HepG2 (cell line): ENCODE data around the gene IRF1. TPM values are rescaled to one million over a fixed set of nuclear protein-coding genes. Genes with fewer than 3 reads are reported as not detected.

Experiments
- ATAC-seq: fragments of 200-7000 bp; cut with Tn5 transposase; 3 replicates; pipeline ENCODE4 v1.9.1; 2020; ENCODE audit warnings: mild to moderate bottlenecking, moderate library complexity
- BruUV-seq: library from RNA; stranded (reverse); fragments of 400-500 nt; replicated peaks from 2 replicates; lab custom pipeline; 2021; lab: Mats Ljungman, UMichigan
- CTCF ChIA-PET: fragments of 300-600 bp; formaldehyde crosslinking; extraction: SDS; loops from one replicate; lab custom pipeline; 2021; ENCODE audit warnings: low total read pairs, inconsistent platforms, low intra/inter-chr PET ratio; lab: Yijun Ruan, JAX
- POLR2A ChIA-PET: fragments of 350-600 bp; sonication (Branson Sonifier 250); formaldehyde crosslinking; loops from one replicate; lab custom pipeline; 2020; ENCODE audit warnings: antibody characterized with exemption, inconsistent platforms; lab: Yijun Ruan, JAX
- DNase-seq: peaks from one replicate; pipeline ENCODE4 v3.0.0-alpha.2; 2015; ENCODE audit warnings: low spot score
- FAIRE-seq: peaks from 3 replicates; lab custom pipeline; 2011; peaks lifted over from hg19 to GRCh38; lab: Jason Lieb, UNC
- H2AFZ ChIP-seq: one replicate; pipeline ENCODE4 v1.6.1; 2011; ENCODE audit warnings: low read length, inconsistent platforms
- H3K27ac ChIP-seq: fragments of 300-600 bp; 3 replicates; pipeline ENCODE4 v1.8.0; 2011; ENCODE audit warnings: mixed run types, mild to moderate bottlenecking, mixed read lengths, low read length, inconsistent platforms; ENCODE audit not compliant: insufficient read depth; ENCODE audit errors: extremely low read length
- H3K27me3 ChIP-seq, 2 experiments: fragments of 200-600 bp in 1 of 2; 2 replicates in 1 of 2; 3 replicates in 1 of 2; pipeline versions ENCODE4 v1.6.0 to v1.8.0; 2011; ENCODE audit warnings: low read length in 2 of 2, mild to moderate bottlenecking in 2 of 2, moderate library complexity in 2 of 2, inconsistent platforms in 1 of 2; ENCODE audit not compliant: insufficient read depth in 2 of 2, control insufficient read depth in 1 of 2
- H3K36me3 ChIP-seq, 2 experiments: fragments of 200-600 bp in 1 of 2; replicated peaks in 1 of 2; 2 replicates in 1 of 2; 3 replicates in 1 of 2; pipeline versions ENCODE4 v1.5.1 to v1.8.0; 2011; ENCODE audit warnings: low read length in 2 of 2, inconsistent platforms in 1 of 2; ENCODE audit not compliant: insufficient read depth in 2 of 2, control insufficient read depth in 1 of 2
- H3K4me1 ChIP-seq: 2 replicates; pipeline ENCODE4 v1.5.1; 2012; ENCODE audit warnings: low read length, inconsistent platforms; ENCODE audit not compliant: insufficient read depth
- H3K4me2 ChIP-seq: 2 replicates; pipeline ENCODE4 v1.6.0; 2011; ENCODE audit warnings: low read depth, low read length, inconsistent platforms
- H3K4me3 ChIP-seq, 3 experiments: fragments of 200-600 bp in 1 of 3; sonication (generic), shearing (Covaris generic) in 1 of 3; replicated peaks in 1 of 3; 2 replicates each; pipeline ENCODE4 v1.5.1; 2011 to 2016; ENCODE audit warnings: low read length in 3 of 3, inconsistent platforms in 2 of 3, low read depth in 2 of 3, mild to moderate bottlenecking in 2 of 3, control low read depth in 1 of 3, mixed read lengths in 1 of 3; ENCODE audit not compliant: insufficient read depth in 1 of 3
- H3K79me2 ChIP-seq: one replicate; pipeline ENCODE4 v1.6.1; 2011; ENCODE audit warnings: low read length, inconsistent platforms; ENCODE audit not compliant: insufficient read depth
- H3K9ac ChIP-seq: 2 replicates; pipeline ENCODE4 v1.6.0; 2011; ENCODE audit warnings: mild to moderate bottlenecking, low read depth, low read length, inconsistent platforms; ENCODE audit not compliant: insufficient read depth
- H3K9me3 ChIP-seq: 2 replicates; pipeline ENCODE4 v1.5.1; 2012; ENCODE audit warnings: mild to moderate bottlenecking, low read length
- H4K20me1 ChIP-seq: 2 replicates; pipeline ENCODE4 v1.6.0; 2011; ENCODE audit warnings: inconsistent platforms, mild to moderate bottlenecking, low read length, moderate library complexity; ENCODE audit not compliant: insufficient read depth
- FOXO4 ChIP-seq: sonication (generic); formaldehyde crosslinking; conservative IDR thresholded peaks from 2 replicates; pipeline ENCODE4 v1.8.1; 2023; ENCODE audit warnings: missing genetic modification reagents
- HINFP ChIP-seq: sonication (generic); formaldehyde crosslinking; IDR thresholded peaks from 2 replicates; pipeline ENCODE4 v1.4.0; 2020; ENCODE audit warnings: low read depth, mild to moderate bottlenecking, missing genetic modification reagents
- MAFF ChIP-seq: IDR thresholded peaks from 2 replicates; pipeline ENCODE4 v1.6.1; 2011; ENCODE audit warnings: low read depth, low read length, improper control_type of control experiment
- MAFG ChIP-seq: sonication (generic); formaldehyde crosslinking; IDR thresholded peaks from 2 replicates; pipeline ENCODE4 v1.5.1; 2020; ENCODE audit warnings: mild to moderate bottlenecking, missing genetic modification reagents
- PITX1 ChIP-seq: sonication (generic); formaldehyde crosslinking; IDR thresholded peaks from 2 replicates; pipeline ENCODE4 v1.5.1; 2020; ENCODE audit warnings: mild to moderate bottlenecking, missing genetic modification reagents
- REXO4 ChIP-seq: sonication (generic); formaldehyde crosslinking; IDR thresholded peaks from 2 replicates; pipeline ENCODE4 v1.8.0; 2022; ENCODE audit warnings: missing genetic modification reagents, mild to moderate bottlenecking, borderline replicate concordance
- SIX1 ChIP-seq: sonication (generic); formaldehyde crosslinking; IDR thresholded peaks from 2 replicates; pipeline ENCODE4 v1.4.0; 2020; ENCODE audit warnings: missing genetic modification reagents, borderline replicate concordance
- SMAD3 ChIP-seq: sonication (generic); formaldehyde crosslinking; IDR thresholded peaks from 2 replicates; pipeline ENCODE4 v1.4.0; 2020; ENCODE audit warnings: missing genetic modification reagents
- THAP9 ChIP-seq: sonication (generic); formaldehyde crosslinking; IDR thresholded peaks from 2 replicates; pipeline ENCODE4; 2020; ENCODE audit warnings: missing genetic modification reagents, mild to moderate bottlenecking, borderline replicate concordance
- ZNF124 ChIP-seq: sonication (generic); formaldehyde crosslinking; IDR thresholded peaks from 2 replicates; pipeline ENCODE4 v1.4.0; 2020; ENCODE audit warnings: missing genetic modification reagents
- ZNF260 ChIP-seq: sonication (generic); formaldehyde crosslinking; IDR thresholded peaks from 2 replicates; pipeline ENCODE4 v1.4.0; 2020; ENCODE audit warnings: missing genetic modification reagents, low read depth, mild to moderate bottlenecking, borderline replicate concordance
- ZNF292 ChIP-seq: sonication (generic); formaldehyde crosslinking; IDR thresholded peaks from 2 replicates; pipeline ENCODE4 v1.8.1; 2022; ENCODE audit warnings: mild to moderate bottlenecking, low read depth, missing genetic modification reagents, borderline replicate concordance
- ZNF567 ChIP-seq: sonication (generic); formaldehyde crosslinking; IDR thresholded peaks from 2 replicates; pipeline ENCODE4 v1.8.1; 2023; ENCODE audit warnings: mild to moderate bottlenecking, missing genetic modification reagents, borderline replicate concordance
- ZNF800 ChIP-seq: sonication (generic); formaldehyde crosslinking; IDR thresholded peaks from 2 replicates; pipeline ENCODE4 v1.4.0; 2020; ENCODE audit warnings: missing genetic modification reagents
- WGBS: methylation state at CpG from one replicate; pipeline ENCODE4 v1.1.6; 2017; ENCODE audit warnings: low lambda C conversion rate; 5-methylcytosine and 5-hydroxymethylcytosine counted together
- in situ Hi-C: cut with HindIII; loops from 2 replicates; pipeline ENCODE4 v1.10.0; 2017; ENCODE audit warnings: low pct_unique_long_range_greater_than_20kb; ENCODE audit not compliant: extremely low pct_ligation_motif_present
- intact Hi-C: fragments of 100-400 bp; cut with micrococcal nuclease; formaldehyde crosslinking; loops from one replicate; pipeline ENCODE4 v1.10.0; 2022; ENCODE audit not compliant: unreplicated experiment
- polyA plus RNA-seq, 8 experiments: library from polyadenylated mRNA; depleted of rRNA in 3 of 8; stranded (reverse) in 7 of 8; unstranded in 1 of 8; fragments of >200 nt; fragmentation: Illumina TruSeq in 4 of 8; extraction: Trizol in 4 of 8; gene quantifications; 2 replicates each; pipeline versions ENCODE4 v1.2.1 to v1.2.3, GENCODE V29; 2011 to 2016; ENCODE audit warnings: low read depth in 4 of 8, missing spikeins in 1 of 8, mixed read lengths in 1 of 8; ENCODE audit not compliant: insufficient read depth in 1 of 8
- total RNA-seq, 5 experiments: library from RNA; depleted of rRNA; stranded (reverse); fragments of >200 nt; fragmentation: Illumina TruSeq; extraction: Trizol; gene quantifications; 2 replicates each; pipeline ENCODE4 v1.2.3, GENCODE V29; 2016; ENCODE audit warnings: low read depth in 1 of 5

Gene IRF1
- total and polyA plus RNA-seq, 2 of the 13 experiments (the other 11 are each of a cell fraction or from before 2014, with no cell fraction given), result 4.1 to 8.8 TPM

- TF ChIP-seq ZNF124 (CRISPR knock-in tag) (no peak), MAFF (no peak), MAFG (CRISPR knock-in tag) (no peak), HINFP (CRISPR knock-in tag) (no peak), ZNF260 (no peak)
These were observed 3.2 kb upstream of the IRF1 start (continued) for GRCh38 chr5:132493821-132494220.

- no peak overlapping the region for H3K4me3 ChIP-seq
- TF ChIP-seq ZNF567 (CRISPR knock-in tag) (no peak), ZNF292 (CRISPR knock-in tag) (no peak), THAP9 (CRISPR knock-in tag) (no peak), REXO4 (CRISPR knock-in tag) (no peak), SIX1 (CRISPR knock-in tag) (no peak), PITX1 (CRISPR knock-in tag) (no peak), ZNF800 (CRISPR knock-in tag) (no peak), FOXO4 (CRISPR knock-in tag) (no peak), SMAD3 (CRISPR knock-in tag) (no peak)
- H3K4me2 ChIP-seq, result no peak overlapping the region
- H3K36me3 ChIP-seq, result peaks cover 0 to 1% of the 10 kb centered on the region in 2 experiments; a peak in 1 of 5 replicates
- intact Hi-C loops, result no loop called here
- FAIRE-seq (no peak), DNase-seq (no peak), ATAC-seq (no peak)
- H3K9ac ChIP-seq, result no peak overlapping the region
- 93% methylated on average over 4 of the region's 4 CpGs for WGBS
- H3K4me1 ChIP-seq, result peaks cover 55% of the 10 kb centered on the region
- H4K20me1 ChIP-seq, result peaks cover 3% of the 10 kb centered on the region; the same call in 1 of the 2 replicates
- no peak overlapping the region for H3K27ac ChIP-seq
- no peak overlapping the region for H2AFZ ChIP-seq
- CTCF ChIA-PET, result no interaction called here
- H3K79me2 ChIP-seq, result peaks cover 6% of the 10 kb centered on the region
- no peaks in the 10 kb centered on the region for H3K9me3 ChIP-seq
- POLR2A ChIA-PET, result no interaction called here
- no peaks in the 10 kb centered on the region for H3K27me3 ChIP-seq
- in situ Hi-C loops, result loop anchor here (10.0 kb wide), 3 partner anchors 68 to 198 kb away; partner anchors contain the start of gene SLC22A4
- no TSS peak for BruUV-seq
These were observed 2.7 kb upstream of the IRF1 start for GRCh38 chr5:132493241-132493640.
